NB4 (cell line): ENCODE results near the gene PRR5L.
A peak's percentile ranks its signal among the peaks of the same experiment; 100 is the strongest.

Experiments
- DNase-seq: peaks from one replicate; pipeline ENCODE4 v3.0.0; 2010; ENCODE audit warnings: low read depth
- H3K4me3 ChIP-seq: one replicate; pipeline ENCODE4 v1.5.1; 2011; ENCODE audit warnings: mild to moderate bottlenecking, low read depth, low read length, moderate library complexity
- MAX ChIP-seq: IDR thresholded peaks from 2 replicates; pipeline ENCODE4 v1.6.1; 2011; ENCODE audit warnings: low read depth, low read length
- MYC ChIP-seq: IDR thresholded peaks from 2 replicates; pipeline ENCODE4 v1.6.1; 2011; ENCODE audit warnings: low read depth, low read length
- POLR2A ChIP-seq: IDR thresholded peaks from 2 replicates; pipeline ENCODE4 v1.6.1; 2011; ENCODE audit warnings: mild to moderate bottlenecking; ENCODE audit not compliant: insufficient read length; ENCODE audit errors: extremely low read depth
- TF ChIP-seq, protein P1 (sequence below): IDR thresholded peaks from one replicate; pipeline ENCODE4 v1.5.1; 2012; ENCODE audit warnings: low read depth, low read length

PRR5L gene

GRCh38 chr11:36463781-36464180 lies 167.7 kb downstream of the PRR5L start:
- TF ChIP-seq MAX: no peak
- no peak for TF ChIP-seq MYC
- TF ChIP-seq, protein P1, sequence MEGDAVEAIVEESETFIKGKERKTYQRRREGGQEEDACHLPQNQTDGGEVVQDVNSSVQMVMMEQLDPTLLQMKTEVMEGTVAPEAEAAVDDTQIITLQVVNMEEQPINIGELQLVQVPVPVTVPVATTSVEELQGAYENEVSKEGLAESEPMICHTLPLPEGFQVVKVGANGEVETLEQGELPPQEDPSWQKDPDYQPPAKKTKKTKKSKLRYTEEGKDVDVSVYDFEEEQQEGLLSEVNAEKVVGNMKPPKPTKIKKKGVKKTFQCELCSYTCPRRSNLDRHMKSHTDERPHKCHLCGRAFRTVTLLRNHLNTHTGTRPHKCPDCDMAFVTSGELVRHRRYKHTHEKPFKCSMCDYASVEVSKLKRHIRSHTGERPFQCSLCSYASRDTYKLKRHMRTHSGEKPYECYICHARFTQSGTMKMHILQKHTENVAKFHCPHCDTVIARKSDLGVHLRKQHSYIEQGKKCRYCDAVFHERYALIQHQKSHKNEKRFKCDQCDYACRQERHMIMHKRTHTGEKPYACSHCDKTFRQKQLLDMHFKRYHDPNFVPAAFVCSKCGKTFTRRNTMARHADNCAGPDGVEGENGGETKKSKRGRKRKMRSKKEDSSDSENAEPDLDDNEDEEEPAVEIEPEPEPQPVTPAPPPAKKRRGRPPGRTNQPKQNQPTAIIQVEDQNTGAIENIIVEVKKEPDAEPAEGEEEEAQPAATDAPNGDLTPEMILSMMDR: no peak
- TF ChIP-seq POLR2A: no peak

GRCh38 chr11:36464720-36465119 lies 168.6 kb downstream of the PRR5L start:
- DNase-seq: no peak
- TF ChIP-seq, protein P1: no peak
- TF ChIP-seq MAX (no peak), POLR2A (no peak), MYC (no peak)
- H3K4me3 ChIP-seq: no peak overlapping the region

More at GRCh38 chr11:36463781-36464180, 167.7 kb downstream of the PRR5L start:
- no peak for DNase-seq
- H3K4me3 ChIP-seq: no peak overlapping the region

DNA sequence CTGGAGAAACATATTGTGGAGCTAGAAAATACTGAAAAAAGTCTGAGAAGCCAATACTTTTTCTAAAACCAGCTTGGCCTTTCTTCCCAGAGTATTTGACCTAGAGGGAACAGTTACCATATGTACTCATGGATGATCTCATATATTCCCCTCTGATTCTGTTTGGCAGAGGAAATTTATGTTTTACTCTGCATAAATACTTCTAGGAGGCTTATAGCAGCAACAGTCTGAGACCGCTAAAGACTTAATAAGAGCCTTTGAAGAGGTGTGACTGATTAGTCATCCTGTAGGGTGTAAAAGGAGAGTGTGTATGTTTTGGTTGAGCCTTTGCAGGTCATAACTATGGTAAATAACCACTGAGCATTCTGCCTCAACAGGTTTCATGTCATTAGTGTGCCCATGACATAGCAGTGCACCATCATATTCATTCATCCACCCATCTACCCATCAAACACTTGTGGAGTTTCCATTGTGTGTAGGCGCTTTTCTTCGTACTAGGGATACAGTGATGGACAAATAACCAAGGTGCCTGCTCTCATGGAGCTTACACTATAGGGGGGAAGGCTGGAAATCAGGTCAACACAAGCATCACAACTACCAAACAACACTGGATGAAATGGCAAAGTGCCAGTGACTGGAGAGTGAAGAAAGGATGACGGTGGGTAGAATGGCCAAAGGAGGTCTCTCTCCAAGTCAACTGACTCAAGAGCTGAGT lies 169.5 kb downstream of the PRR5L start:
- TF ChIP-seq, protein P1: no peak
- TF ChIP-seq MAX: no peak
- DNase-seq: no peak
- no peak overlapping the region for H3K4me3 ChIP-seq

DNA sequence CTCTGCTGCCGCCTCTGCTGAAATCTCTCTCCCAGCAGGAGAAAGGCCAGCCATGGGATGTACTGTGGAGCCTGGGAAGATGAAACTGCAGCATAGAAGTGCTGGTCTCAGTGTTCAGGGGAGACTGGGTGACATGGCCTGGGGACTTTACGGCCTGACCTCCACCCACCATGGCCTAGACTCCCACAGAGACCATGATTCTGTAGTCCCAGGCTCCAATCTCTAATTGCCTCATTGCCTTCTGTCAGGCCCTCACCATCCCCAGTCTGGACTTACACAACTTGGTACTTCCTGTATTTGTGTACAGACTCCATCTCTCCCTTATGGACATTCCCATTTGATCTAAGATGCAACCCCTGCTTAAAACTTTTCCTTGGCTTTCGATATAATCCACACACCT lies 170.9 kb downstream of the PRR5L start:
- peak; percentile 10 for DNase-seq

DNA sequence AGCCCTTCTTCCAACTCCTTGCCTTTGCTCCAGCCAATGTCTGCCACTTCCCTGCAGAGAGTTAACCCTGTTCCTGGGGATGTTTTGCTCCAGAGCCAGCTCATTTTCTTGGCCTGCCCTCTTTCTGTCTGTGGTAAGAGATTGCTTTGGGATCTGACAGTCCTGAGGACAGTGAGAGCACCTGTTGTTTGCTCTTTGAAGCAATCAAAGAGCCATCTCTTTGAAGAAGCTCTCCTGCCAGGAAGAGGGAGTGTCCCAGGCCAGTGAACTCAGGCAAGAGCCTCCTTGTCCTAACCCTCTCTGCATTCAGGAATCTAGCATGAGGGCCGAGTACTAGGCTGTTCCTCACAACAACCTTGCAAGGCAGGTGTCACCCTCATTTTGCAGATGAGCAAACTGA lies 171.8 kb downstream of the PRR5L start:
- DNase-seq: no peak
- no peak overlapping the region for H3K4me3 ChIP-seq
- TF ChIP-seq MAX: no peak
- TF ChIP-seq, protein P1: no peak
- no peak for TF ChIP-seq POLR2A
- no peak for TF ChIP-seq MYC

More for the DNA sequence above, 170.9 kb downstream of the PRR5L start:
- no peak overlapping the region for H3K4me3 ChIP-seq
- TF ChIP-seq, protein P1: no peak
- no peak for TF ChIP-seq MYC
- no peak for TF ChIP-seq MAX
- no peak for TF ChIP-seq POLR2A
